GM19468 (cell line): ENCODE results near the gene CER1.
A peak's percentile ranks its signal among the peaks of the same experiment; 100 is the strongest.
"Not testable (repeated sequence)": the region's sequence is repeated elsewhere in the genome, so short reads cannot be mapped to it uniquely, and the experiment has no call there.

ENCODE experiments used
- ATAC-seq: cut with Tn5 transposase; IDR thresholded peaks from one replicate; pipeline ENCODE4 v1.9.1; 2021; ENCODE audit warnings: mild to moderate bottlenecking, moderate library complexity, moderate number of reproducible peaks; ENCODE audit not compliant: unreplicated experiment; ENCODE audit errors: extremely low read depth

CER1 gene

DNA sequence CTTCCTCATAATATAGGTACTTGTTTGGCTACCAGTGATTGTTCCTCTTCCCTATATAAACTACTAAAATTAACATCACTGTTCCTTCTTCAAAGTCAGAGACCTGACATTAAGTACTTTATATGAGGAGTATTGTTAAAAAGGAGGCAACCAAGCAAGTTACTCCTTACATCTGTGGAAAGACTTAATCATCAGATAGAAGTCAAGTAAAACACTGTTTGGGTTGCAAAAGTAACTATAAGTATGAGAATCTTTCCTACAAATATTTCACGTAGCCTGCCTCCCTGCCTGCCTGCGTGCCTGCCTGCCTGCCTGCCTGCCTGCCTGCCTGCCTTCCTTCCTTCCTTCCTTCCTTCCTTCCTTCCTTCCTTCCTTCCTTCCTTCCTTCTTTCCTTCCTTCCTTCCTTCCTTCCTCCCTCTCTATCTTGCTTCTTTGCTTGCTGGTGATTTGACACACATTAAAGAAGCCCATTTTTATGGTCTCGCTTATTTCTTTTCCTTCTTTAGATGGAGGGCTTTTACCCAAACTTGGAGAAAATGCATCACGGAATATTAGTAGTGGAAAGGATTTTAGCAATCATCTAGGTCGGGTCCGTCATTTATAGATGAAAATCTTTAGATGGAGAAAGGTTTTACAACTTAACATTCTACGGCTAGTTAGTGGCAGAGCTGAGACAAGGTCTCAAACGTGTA lies 3.2 kb downstream of the CER1 start:
- no peak for ATAC-seq

- no peak for ATAC-seq
Measured at GRCh38 chr9:14715102-14715501, 7.4 kb downstream of the CER1 start.

DNA sequence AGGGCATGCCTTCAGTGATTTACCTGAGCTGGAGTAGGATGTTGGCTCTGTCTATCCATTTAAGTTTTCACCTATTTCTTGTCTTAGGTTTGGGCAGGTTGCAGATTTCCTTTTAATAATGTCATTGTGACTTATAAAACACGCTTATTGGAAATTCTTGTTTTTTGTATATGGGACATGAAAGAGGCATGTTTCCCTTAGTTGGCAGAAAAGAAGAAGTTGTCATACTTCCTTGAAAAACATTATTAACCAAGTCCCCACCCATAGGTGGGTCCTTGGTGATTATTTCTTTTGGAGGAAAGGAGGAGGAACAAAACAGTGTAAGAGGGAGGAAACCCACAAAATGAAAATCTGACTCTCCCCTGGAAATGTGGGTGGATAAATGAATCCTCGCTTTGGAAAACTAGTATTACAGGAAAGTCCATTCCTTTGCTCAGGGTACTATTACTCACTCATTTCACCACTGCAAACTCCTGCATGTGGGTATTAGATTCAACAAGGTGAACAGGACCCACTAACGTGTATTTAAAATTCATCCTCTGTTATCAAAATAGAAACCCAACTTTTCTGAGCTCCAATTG lies 9.3 kb downstream of the CER1 start:
- no peak for ATAC-seq

GRCh38 chr9:14710804-14711203 lies 11.7 kb downstream of the CER1 start:
- no peak for ATAC-seq

- ATAC-seq = no peak
Measured at GRCh38 chr9:14706530-14707140, 15.9 kb downstream of the CER1 start.

GRCh38 chr9:14705079-14705478 lies 17.5 kb downstream of the CER1 start:
- no peak for ATAC-seq

- no peak for ATAC-seq
Measured at GRCh38 chr9:14704281-14704680, 18.3 kb downstream of the CER1 start.

DNA sequence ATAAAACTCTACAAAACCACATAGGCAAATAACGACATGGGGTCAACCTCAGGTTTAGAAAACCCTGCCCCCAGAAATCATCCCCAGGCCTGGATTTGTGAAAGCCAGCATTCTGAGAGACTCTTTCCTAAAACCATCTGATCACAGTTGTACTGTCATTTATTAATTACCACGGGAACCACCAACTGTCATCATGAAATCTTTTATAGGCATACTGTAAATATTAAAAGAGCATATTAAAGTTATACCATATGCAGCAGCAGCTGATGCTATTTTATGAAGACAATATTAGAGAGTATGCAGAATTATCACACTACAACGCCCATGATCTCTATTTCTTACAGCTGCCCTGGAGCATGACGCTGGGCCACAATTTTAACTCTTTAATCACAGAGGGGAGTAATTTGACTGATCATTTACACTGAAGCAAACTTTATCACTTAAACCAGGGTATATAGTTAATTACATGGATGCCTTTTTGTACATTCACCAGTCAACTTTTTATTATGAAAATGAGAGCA lies 20.3 kb downstream of the CER1 start:
- no peak for ATAC-seq

GRCh38 chr9:14693251-14693861 lies 29.2 kb downstream of the CER1 start, which contains the start of gene ZDHHC21:
Gene ZDHHC21 (minus strand): TSS chr9:14693432. CDS start chr9:14674340, 19,092 bp downstream.
- peak; percentile 73 for ATAC-seq

GRCh38 chr9:14692470-14693250 lies 29.9 kb downstream of the CER1 start:
- ATAC-seq = no peak

GRCh38 chr9:14690948-14691730 lies 31.4 kb downstream of the CER1 start:
- ATAC-seq = no peak

- ATAC-seq = no peak
Measured at GRCh38 chr9:14687042-14687719, 35.4 kb downstream of the CER1 start.

- ATAC-seq = no peak
Measured at GRCh38 chr9:14686168-14686567, 36.4 kb downstream of the CER1 start.

- ATAC-seq = not testable (repeated sequence)
Measured at GRCh38 chr9:14682616-14683015, 39.9 kb downstream of the CER1 start.

DNA sequence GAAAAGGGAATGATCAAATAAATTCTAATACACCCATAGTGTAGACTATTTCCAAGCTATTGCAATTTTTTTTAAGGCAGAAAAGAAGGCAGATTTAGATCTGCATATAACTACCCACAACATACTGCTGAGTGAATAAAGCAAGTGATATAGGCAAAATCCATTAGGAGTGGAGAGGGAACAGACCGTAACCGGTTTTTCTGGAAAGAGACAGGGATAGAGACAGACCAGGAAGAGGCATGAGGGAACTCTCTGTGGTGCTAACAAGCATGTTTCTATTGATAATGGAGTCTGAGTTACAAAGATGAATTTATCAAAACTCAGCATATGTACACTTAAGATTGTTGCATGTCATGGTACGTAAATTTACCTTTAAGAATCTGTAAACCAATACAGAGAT lies 43.8 kb downstream of the CER1 start:
- ATAC-seq = no peak

GRCh38 chr9:14677872-14678271 lies 44.7 kb downstream of the CER1 start:
- ATAC-seq = no peak

DNA sequence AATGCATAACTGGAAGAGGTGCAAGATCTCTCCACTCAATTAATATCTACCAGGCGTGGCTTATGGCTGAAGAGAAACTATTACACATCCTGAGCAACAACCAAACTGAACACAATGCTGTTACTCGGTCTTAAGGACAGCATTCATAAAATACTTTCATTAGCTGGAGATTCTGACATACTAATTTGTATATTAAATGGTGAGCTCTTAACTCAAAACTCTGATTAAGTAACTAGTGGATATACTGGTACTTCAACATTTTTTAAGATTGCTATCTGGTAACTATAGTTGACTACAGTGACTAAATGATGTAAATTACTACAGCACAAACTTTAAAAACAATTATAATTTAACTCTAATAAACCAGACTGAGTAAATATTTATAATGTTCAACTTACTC lies 45.1 kb downstream of the CER1 start:
- ATAC-seq = no peak

DNA sequence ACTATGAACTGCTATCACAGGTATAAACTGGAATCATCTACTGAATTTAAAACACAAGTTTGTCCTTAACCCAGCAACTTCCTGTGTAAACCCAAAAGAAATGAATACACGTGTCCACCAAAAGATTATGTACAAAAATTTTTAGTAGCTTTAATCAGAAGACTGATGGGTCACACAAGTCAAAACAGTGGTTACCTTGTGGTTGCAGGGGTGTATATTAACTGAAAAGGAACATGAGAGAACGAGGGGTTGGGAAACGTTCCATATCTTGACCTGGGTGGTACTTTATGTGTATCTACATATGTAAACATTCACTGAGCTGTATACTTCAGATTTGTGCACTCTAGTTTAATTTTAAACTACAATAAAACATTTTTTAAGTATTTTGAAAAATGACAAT lies 47.9 kb downstream of the CER1 start:
- ATAC-seq = no peak

- ATAC-seq = no peak
Measured at GRCh38 chr9:14671377-14671776, 51.2 kb downstream of the CER1 start.
